ENCODE results near the gene SMIM5.

The SMIM5 gene

GRCh38 chr17:75619506-75620431 lies 13.5 kb upstream of the SMIM5 start:
- peak; percentile 45 for TF ChIP-seq CTCF (IDR thresholded peaks at IDR 0.05; ENCODE audit: insufficient read depth, low read depth, low read length, missing control alignments)
- no peak overlapping the region for H3K4me3 ChIP-seq (ENCODE audit: low read length)
- DNase-seq (ENCODE audit: low read depth) = peak; percentile 45

GRCh38 chr17:75621489-75621888 lies 11.7 kb upstream of the SMIM5 start:
- H3K4me3 ChIP-seq (ENCODE audit: low read length) = no peak overlapping the region
- no peak for DNase-seq (ENCODE audit: low read depth)
- no peak for TF ChIP-seq CTCF (IDR thresholded peaks at IDR 0.05; ENCODE audit: insufficient read depth, low read depth, low read length, missing control alignments)

GRCh38 chr17:75622076-75622475 lies 11.2 kb upstream of the SMIM5 start:
- DNase-seq (ENCODE audit: low read depth) = no peak
- no peak overlapping the region for H3K4me3 ChIP-seq (ENCODE audit: low read length)
- no peak for TF ChIP-seq CTCF (IDR thresholded peaks at IDR 0.05; ENCODE audit: insufficient read depth, low read depth, low read length, missing control alignments)

- no peak for TF ChIP-seq CTCF (IDR thresholded peaks at IDR 0.05; ENCODE audit: insufficient read depth, low read depth, low read length, missing control alignments)
- DNase-seq (ENCODE audit: low read depth) = no peak
- H3K4me3 ChIP-seq (ENCODE audit: low read length) = no peak overlapping the region
These were observed 10.4 kb upstream of the SMIM5 start for GRCh38 chr17:75622771-75623273.

- no peak overlapping the region for H3K4me3 ChIP-seq (ENCODE audit: low read length)
- no peak for DNase-seq (ENCODE audit: low read depth)
- TF ChIP-seq CTCF (IDR thresholded peaks at IDR 0.05; ENCODE audit: insufficient read depth, low read depth, low read length, missing control alignments) = no peak
These were observed 9.8 kb upstream of the SMIM5 start for GRCh38 chr17:75623386-75623785.

- no peak for TF ChIP-seq CTCF (IDR thresholded peaks at IDR 0.05; ENCODE audit: insufficient read depth, low read depth, low read length, missing control alignments)
- H3K4me3 ChIP-seq (ENCODE audit: low read length) = no peak overlapping the region
- DNase-seq (ENCODE audit: low read depth) = no peak
These were observed 9.2 kb upstream of the SMIM5 start for GRCh38 chr17:75624021-75624420.
